HG02798 (cell line): ENCODE data around the gene PGM2.

ENCODE experiments used
- ATAC-seq: cut with Tn5 transposase; IDR thresholded peaks from one replicate; pipeline ENCODE4 v1.9.1; 2021; ENCODE audit warnings: mild to moderate bottlenecking; ENCODE audit not compliant: unreplicated experiment, poor library complexity

PGM2 gene

DNA sequence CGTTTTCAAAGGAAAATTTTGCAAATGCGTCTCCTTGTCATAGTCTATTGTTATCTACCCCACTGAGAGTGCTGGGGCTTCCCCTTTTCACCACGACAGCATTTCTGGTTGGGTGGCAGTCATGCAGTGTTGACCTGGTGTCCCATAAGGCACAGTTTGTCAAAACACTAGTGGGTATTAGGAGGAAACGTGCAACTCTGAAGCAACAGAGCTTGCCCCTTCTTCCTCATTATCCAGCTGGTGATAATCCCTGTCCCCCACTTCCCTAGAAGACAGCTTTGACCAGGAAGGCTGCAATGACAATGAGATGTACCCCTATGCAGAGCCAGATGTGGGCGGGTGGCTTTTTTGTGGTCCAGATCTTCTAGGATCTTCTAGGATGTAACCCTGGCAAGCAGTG is 66.2 kb downstream of the PGM2 start:
- ATAC-seq, result peak; percentile 74

DNA sequence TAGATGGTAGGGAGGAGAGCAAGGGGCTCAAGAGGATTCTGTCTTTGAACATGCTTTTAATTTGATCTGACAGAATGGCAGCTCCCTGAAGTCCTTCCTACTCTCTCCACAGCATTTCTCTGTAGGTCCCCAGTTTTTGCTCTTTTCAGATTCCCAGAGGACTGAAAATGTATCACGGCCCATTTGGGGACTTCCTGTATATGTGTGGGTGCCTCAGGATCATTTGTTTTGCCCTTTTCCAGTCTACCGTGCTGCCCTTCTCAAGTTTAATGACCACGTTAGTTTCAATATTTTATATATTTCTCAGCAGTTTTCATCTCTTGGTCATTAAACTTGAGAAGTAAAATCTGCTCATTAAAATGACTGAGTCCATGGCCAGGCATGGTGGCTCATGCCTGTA is 66.7 kb downstream of the PGM2 start:
- no peak for ATAC-seq

GRCh38 chr4:37895271-37895670 is 68.8 kb downstream of the PGM2 start:
- no peak for ATAC-seq

GRCh38 chr4:37896206-37896860 is 69.8 kb downstream of the PGM2 start:
- no peak for ATAC-seq

GRCh38 chr4:37902212-37902611 is 75.7 kb downstream of the PGM2 start:
- ATAC-seq, result no peak

DNA sequence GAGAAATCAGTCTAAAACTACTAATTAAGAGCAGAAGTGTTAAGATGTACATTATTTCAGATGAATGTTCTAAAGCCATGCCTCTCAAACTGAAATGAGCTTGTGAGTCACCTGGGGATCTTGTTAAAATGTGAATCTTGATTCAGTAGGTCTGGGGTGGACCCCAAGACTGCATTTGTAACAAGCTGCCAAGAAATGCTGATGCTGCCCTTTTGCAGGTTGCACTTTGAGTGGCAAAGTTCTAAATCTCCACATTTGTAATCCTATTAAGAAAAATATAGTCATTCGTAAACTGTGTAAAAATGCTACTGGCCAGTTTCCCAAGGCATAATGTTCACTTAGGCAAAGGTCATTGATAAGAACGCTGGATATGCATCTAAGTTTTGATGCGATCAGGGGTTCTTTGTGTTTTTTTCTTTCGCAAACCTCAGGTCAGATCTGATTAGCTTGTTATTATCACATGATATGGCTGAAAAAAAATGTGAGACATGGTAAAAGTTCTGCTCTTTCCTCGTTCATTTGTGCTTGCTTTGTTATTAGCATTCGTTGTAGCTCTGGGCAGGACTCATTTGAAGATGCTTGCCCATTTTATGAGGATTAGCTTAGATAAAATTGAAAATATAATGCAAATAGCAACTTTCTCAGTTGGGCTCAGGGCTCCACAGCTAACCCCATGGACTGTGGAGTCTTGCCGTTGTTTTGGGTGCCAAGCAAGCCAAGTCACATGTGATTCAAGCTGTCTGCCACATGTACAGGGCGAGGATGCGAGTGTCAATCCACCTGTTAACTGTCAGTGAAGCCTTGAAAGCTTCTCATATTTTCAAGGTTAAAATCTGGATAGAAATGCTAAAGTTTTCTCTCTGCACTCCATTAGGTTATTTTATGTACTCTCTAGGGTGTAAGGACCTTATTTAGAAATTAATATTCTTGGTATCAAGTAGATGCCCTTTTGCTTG is 76.5 kb downstream of the PGM2 start:
- ATAC-seq, result no peak

DNA sequence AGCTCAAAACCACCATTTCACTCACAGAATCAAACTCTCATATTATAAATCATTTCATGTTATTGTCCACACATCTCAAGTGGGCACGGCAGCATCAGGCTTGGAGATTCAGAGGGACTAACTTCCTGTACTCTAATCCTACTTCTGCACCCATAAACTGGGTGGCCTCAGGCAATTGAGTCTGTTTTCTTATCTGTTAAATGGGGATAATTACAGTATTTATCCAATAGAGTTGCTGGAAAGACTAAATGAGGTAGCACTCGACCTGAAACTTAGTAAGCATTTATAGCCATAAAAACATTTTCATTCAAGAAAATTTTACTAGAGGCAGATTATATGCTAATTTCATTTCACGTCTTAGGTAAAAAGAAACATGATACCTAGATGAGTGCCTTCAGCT is 77.4 kb downstream of the PGM2 start:
- no peak for ATAC-seq

DNA sequence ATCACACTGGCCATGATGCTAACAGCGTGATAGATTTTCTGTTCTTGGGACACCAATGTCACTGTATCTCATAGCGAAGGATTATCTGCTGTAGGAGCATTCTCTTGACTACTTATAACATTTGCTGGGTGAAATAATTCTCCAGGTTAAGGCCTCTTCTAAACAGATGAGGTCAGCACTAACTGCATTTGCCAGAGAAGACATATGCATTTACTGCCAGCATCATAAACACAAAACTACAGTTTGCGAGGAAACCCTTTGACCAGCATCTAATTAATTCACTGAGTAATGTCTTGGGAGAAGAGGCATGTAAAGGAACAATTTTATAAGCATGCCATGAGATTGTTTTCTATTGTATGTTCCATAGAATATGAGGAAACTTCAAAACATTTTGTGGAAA is 78.3 kb downstream of the PGM2 start:
- ATAC-seq, result no peak

GRCh38 chr4:37905533-37906169 is 79.2 kb downstream of the PGM2 start:
- no peak for ATAC-seq

DNA sequence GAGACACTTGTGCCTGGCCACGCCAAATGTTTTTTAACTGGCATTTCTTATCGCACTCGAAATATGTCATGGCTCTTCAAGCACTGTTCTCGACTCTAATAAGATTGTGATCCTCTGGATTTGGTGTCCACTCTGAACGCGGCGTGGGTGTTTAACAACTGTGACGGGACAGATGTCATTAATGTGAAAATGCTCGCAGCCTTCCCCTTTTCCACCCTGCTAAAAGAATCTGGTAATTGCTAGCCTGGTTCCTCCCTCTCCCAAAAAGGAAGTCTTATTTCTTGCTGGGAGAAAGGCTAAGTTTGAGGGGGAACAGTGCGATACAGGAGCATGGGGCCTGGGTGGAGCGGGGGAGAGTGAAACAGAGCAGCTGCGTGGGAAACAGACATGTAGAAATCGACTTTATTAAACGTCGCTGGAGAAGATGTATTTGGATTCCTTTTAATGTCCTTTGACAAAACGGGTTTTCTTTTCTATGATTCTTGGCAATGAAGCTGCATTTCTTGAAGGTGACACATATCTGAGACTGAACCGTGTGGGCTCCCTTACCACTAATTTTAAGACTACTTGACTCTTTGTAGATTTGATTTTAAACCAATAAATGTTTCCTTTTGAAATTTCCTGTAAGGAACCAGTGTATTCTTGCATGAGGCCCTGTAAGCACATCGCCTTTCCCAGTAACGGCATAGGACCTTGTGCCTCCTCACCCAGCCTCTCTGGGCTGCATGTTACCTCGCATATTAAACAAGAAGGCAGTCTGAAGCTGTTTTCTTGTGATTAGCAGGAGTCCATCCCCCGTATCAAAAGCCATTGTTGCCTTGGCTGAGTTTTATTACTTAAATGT is 82.2 kb downstream of the PGM2 start:
- ATAC-seq, result no peak

DNA sequence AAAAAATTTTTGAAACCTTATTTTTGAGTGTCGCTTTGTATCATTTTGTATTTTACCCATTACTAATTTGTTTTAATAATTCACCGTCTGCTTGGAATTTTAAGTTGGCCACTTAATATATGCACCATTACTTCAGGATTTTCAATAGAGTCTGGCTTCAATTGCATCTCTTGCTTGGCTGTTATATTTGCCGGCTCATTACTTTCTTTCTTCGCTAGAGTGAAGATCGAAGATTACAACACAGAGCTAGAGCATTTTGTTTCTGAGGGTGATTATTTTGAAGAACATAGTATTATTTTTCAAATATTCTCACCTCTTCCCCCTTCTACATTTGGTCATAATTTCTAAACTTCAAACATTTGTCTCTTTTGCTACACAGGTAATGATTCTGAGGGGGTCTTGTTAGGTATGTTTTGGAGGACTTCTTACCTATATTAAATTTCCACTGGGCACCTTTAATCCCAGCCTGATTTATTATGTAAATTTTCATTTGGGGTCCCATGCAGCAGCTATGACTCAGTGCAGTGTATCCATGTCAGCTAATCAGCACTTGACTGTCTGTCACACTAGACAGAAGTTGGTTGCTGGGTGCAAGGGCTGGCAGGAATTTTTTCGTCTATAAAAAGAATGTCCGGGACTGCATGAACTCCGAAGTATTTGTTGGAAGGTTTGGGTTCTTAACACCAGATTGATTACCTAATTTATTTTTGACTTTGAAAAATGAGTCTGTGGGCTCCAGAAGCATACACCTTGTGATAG is 83.0 kb downstream of the PGM2 start:
- no peak for ATAC-seq

- ATAC-seq, result no peak
Observed at GRCh38 chr4:37910091-37910486, 83.6 kb downstream of the PGM2 start.
